Jurkat, Clone E6-1 (cell line): ENCODE data around the gene CACNG5.

Experiments
- DNase-seq: peaks from one replicate; pipeline ENCODE4 v3.0.0-alpha.2; 2011; ENCODE audit warnings: low read depth, low spot score
- H3K4me3 ChIP-seq: 2 replicates; pipeline ENCODE4 v1.5.1; 2011; ENCODE audit warnings: mild to moderate bottlenecking, low read length, control low read depth, moderate library complexity

Gene CACNG5

GRCh38 chr17:66842959-66843358, 8.0 kb downstream of the CACNG5 start:
- no peak overlapping the region for H3K4me3 ChIP-seq
- DNase-seq = no peak

DNA sequence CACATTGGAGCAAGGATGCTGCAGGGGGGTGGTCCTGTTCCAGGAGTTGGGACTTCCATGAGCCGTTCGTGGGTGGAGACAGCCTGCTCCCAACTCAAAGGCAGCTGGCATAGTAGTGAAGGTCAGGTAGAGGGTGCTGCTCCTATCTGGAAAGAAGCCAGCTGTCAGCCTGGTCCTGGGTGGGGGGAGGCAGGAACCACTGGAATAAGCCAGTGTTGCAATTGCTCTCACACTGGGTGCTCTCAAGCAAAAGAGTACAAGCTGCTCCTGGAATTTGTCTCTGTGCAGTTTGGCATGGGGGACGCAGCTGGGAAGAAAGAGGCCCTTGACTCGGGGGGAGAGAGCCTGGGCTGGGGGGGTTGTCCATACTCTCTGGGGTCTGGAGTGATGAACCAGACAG, 8.7 kb downstream of the CACNG5 start:
- no peak for DNase-seq
- no peak overlapping the region for H3K4me3 ChIP-seq

GRCh38 chr17:66847704-66848103, 12.8 kb downstream of the CACNG5 start:
- no peak for DNase-seq
- no peak overlapping the region for H3K4me3 ChIP-seq

DNA sequence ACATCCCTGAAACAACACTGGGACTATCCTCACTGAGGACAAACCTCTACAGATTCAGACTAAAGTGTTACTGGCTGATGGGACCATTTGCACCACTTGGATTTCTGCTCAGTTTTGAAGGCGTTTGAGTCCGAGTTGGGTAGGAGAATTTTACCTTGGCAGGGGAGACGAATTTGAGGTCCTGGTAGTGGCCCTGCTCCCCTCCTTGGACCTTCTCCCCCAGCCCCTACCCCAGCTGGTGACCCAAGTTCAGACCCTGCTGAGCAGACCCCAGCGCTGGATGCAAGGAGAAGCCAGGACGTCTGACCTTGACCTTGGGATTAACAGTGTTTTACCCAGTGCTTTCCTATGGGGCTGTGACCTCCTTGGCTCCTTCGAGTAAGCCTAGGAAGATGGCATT, 13.6 kb downstream of the CACNG5 start:
- DNase-seq = no peak
- H3K4me3 ChIP-seq = no peak overlapping the region

DNA sequence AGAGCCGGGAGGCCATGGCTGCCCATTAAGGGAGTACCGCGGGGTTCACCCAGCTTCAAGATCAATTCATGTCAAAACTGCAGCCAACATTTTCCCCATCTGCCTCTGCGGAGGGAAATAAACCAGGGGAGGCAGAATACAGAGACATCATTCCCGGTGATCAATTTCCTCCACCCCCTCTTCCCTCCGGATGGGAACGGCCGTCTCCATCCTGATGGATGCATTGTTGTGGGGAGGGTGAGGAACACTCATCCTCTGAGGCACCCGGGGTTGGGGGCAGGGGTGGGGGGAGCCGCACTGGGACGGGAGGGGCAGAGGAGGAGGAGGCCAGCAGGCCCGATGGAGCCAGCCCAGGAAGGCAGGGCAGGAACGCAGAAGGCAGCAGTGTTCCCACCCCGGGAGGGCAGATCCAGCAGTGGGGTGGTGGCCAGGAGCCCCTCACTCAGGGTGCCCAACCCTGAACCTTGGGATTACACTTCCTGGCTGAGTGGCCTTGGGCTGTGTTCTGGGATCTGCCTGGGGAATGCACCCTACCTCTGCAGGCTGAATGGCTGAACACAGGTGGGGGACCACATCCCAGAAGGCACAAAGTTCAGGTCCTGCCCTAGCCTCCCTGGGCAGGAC, 14.2 kb downstream of the CACNG5 start:
- no peak overlapping the region for H3K4me3 ChIP-seq
- DNase-seq = no peak

DNA sequence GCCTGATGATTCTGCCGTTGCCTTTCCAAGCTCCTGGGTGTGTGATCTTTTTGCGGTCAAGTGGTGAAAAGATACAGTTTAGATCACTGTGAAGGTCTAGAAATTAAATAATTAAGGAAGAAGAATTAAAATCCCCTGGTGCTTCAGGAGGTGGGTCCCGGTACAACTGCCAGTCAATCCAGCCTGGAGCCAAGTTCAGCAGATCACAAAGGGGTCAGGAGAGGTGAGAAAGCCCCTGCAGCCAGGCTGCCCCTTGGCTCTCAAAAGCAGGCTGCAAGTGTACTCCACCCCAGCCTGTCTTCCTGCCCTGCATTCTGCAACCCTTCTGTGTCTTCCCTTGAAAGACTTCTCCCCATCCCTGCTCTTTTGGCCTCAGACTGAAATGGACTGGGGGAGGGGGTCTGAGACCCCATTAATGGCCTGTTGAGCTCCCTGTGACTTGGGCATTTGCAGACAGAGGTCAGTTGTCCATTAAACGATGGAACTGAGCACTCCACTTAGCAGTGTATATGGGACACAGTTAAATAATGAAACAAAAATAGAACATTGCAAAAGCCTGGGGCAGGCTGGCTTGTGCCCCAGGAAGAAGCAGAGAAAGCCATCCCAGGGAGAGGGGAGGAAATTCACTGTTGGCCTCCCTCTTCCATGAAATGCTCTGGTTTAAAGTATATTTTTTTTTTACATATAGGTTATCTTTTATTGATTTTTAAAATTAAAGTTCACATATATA, 15.1 kb downstream of the CACNG5 start:
- no peak overlapping the region for H3K4me3 ChIP-seq
- DNase-seq = no peak

DNA sequence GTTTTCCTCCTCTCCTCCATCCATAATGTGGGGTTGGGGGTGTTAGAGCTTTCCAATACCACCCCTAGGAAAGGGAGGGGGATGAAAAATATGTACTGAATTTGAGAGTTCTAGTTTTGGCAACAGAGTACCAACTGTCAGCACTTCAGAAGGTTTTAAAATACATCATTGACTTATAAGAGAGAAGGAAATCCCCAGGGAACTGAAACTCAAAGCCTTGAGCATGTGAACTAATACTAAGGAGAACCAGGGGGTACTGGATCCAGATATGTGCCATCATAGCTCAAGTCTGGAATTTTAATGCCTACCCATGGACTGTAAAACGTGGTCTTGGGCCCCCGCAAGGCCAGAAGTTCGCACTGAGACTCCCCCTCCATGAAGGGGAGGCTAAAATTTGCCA, 15.8 kb downstream of the CACNG5 start:
- no peak for DNase-seq
- H3K4me3 ChIP-seq = no peak overlapping the region

DNA sequence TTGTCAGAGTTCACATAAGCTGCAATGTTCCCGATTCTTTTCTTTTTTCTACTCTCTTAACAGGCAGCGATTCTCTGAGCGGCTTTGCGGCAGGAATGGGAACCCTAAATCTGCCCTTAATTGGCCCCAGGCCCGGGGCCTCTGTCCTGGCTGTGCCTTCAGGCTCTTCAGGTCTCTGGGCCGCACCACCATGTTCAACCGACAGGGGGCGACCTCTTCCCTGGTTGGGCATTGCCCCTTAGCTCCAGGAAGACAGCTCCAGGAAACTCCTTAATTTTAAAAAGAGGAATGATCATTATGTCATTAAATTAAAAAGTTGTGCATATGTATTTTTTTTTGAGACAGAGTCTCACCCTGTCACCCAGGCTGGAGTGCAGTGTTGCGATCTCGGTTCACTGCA, 20.3 kb downstream of the CACNG5 start:
- no peak overlapping the region for H3K4me3 ChIP-seq
- peak; percentile 3 for DNase-seq

DNA sequence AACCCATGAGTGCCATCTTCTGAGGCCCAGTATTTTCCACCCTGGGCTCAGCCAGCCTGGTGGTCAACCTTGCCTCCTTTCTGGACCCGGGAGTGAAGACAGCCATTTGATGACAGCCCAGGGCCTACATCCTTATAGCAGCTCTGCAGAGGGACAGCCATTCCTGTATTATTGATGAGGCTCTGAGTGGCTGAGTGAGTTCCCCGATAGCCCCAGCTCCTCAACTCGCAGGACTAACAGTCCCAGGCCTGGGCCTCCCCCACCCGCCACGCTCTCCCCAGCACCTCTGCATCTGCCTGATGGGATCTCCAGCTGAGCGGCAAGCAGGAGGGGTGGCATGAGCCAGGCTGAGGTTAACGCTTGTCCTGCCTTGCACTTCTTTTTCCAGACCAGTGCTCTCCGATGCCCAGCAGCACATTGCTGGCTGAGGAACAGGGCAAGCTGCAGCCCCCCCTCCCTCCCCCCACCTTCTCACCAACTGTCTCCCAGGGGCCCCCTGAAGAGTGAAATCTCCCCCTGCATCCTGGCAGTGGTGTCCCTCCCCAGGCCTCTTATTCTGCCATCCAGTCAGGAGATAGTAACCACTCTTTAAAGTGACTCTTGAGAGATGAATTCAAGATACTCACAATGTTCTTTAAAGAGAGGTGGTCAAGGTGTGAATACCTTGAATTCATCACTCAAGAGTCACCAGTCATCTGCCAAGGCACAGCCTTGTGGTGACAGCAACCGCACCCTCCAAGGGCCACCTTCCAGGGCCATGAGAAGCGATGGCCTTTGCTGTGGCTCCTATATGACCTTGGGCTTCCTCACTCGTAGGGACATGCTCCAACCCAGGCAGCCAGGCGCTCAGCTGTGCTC, 23.5 kb downstream of the CACNG5 start:
- H3K4me3 ChIP-seq = no peak overlapping the region
- no peak for DNase-seq

DNA sequence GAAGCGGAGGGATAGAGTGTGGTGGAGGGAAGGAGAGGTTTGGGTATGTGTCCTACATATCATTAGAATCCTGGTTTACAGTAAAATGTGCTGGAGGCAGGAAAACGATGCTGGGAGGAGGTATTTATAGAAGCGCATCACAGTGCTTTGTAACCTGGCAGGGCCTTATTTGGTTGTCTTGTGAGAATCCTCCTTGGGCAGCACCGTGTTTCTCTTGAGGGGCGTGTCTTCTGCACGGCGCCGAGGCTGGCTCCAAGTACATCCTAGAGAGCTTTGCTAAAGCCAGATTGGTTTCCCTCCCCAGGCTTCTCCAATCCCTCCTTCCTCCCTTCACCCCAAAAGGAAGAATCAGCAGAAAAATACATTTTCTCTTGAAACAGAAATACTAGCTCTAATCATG, 24.4 kb downstream of the CACNG5 start:
- no peak for DNase-seq
- no peak overlapping the region for H3K4me3 ChIP-seq

DNA sequence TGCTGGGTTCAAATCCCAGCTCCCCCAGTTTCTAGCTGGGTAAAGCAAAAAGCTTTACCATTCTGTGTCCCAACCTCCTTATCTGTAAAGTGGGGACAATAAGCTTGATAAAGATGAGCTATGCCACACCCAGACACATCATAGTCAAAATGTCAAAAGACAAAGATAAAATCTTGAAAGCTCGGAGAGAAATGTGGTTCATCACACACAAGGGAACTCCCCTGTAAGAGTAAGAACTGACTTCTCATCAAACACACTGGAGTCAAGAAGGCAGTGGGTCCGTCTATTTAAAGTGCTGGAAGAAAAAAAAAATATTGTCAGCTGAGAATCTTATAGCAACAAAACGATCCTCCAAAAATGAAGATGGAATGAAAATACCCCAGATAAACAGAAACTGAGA, 25.3 kb downstream of the CACNG5 start:
- no peak overlapping the region for H3K4me3 ChIP-seq
- DNase-seq = peak; percentile 3

DNA sequence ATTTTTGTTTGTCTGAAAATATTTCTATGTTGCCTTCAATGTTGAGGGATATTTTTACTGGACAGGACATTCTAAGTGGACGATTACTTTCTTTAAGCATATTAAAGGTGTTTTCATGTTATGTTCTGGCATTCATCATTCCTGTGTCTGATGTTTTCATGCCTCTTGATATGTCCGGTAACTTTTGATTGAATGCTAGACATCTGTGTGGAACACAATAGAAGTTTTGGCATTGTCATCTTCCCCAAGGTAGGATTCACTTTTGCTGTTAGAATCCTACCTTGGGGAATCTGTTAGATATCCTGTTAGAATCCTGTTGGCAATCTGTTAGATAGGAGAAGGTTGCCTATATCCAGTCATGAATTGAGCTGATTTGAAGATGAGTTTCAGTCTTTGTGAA, 28.9 kb downstream of the CACNG5 start:
- no peak for DNase-seq

DNA sequence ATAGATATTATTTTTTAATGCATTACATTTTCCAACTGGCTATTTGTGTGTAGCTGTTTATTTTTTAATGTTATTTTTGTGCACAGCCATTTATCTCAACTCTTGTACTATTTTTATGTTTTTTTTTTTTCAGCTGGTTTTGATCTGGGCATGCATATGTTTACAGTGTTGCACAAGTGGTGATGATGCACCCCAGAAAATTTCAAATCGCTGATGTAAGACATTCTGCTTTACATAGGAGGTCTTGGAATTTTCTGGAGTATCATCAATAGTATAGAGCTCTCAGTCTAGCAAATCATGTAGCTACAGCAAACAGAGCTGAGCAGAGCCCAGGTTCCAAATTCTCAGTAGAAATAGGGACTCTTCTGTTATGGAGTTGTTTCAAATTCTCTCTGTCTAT, 30.2 kb downstream of the CACNG5 start:
- no peak for DNase-seq
- no peak overlapping the region for H3K4me3 ChIP-seq

More for the DNA sequence above, 28.9 kb downstream of the CACNG5 start:
- H3K4me3 ChIP-seq = no peak overlapping the region

GRCh38 chr17:66873962-66874361, 39.0 kb downstream of the CACNG5 start:
- no peak for DNase-seq
- no peak overlapping the region for H3K4me3 ChIP-seq

GRCh38 chr17:66884931-66885330, 50.0 kb downstream of the CACNG5 start:
- no peak overlapping the region for H3K4me3 ChIP-seq
- DNase-seq = no peak

- no peak overlapping the region for H3K4me3 ChIP-seq
- DNase-seq = no peak
Observed at GRCh38 chr17:66885417-66885816, 50.5 kb downstream of the CACNG5 start.

DNA sequence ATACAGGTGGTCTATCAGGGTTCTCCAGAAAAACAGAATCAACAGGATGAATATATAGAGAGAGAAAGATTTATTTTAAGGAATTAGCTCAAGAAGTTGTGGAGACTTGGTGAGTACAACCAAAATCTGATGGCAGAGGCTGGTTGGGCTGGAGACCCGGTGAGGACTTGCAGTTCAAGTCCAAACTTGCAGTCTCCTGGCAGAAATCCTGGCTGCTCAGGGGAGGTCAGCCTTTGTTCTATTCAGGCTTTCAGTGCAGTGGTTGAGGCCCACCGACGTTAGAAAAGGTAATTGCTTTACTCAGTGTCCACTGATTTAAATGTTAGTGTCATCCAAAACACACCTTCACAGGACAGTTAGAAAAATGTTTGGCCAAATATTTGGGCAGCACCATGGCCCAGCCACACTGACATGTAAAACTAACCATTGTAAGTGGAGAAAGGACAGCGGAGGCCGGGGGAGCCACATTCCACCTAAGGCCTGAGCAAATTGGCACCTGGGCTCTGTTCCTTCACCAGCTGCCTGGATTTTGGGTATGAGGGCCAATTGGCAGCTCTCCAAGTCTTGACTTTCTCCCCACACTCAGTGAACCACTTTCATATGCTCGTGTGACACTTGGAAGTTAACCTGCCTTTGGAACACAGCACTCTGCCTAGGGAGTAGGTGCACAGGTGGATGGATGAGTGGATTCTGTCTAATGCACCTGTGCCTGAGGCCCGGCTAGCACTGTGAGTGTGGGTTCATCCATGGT, 54.7 kb downstream of the CACNG5 start:
- DNase-seq = no peak
- no peak overlapping the region for H3K4me3 ChIP-seq

DNA sequence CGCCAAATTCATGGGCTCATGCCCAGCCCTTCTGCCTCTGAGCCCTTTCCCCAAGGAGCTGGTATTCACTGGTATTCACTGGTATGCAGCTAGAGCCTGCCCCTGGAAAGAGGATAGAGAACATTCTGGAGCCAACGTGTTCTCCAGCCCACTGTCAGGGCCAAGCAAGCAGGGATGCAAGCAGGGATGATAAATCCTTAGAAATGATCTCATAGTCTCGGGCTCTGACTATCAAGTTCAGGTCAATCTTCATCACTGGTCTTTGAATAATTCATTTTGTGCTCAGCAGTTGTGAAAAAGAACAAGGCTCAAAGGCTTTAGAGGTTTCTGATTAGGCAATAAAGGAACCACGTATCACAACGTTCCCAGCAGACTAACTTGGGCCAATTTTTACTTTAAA, 57.3 kb downstream of the CACNG5 start:
- no peak overlapping the region for H3K4me3 ChIP-seq
- DNase-seq = no peak

- DNase-seq = no peak
- H3K4me3 ChIP-seq = no peak overlapping the region
Observed at GRCh38 chr17:66893382-66893781, 58.5 kb downstream of the CACNG5 start.

GRCh38 chr17:66893863-66894262, 58.9 kb downstream of the CACNG5 start:
- no peak for DNase-seq

More at GRCh38 chr17:66893863-66894262, 58.9 kb downstream of the CACNG5 start:
- H3K4me3 ChIP-seq = no peak overlapping the region
